Keratinocyte (primary cell): ENCODE results near the gene SLC12A9. TPM values are rescaled to one million over a fixed set of nuclear protein-coding genes. Genes with fewer than 3 reads are reported as not detected.
A peak's percentile ranks its signal among the peaks of the same experiment; 100 is the strongest.

Source experiments
- DNase-seq: peaks from one replicate; pipeline ENCODE4 v3.0.0-alpha.2; 2011; ENCODE audit warnings: low read depth, missing footprints, low spot score
- FAIRE-seq: peaks from 2 replicates; lab custom pipeline; 2011; peaks lifted over from hg19 to GRCh38; lab: Jason Lieb, UNC
- H2AFZ ChIP-seq: 2 replicates; pipeline ENCODE4 v1.6.0; 2012; ENCODE audit warnings: low read length, control low read depth, inconsistent platforms; ENCODE audit not compliant: control insufficient read depth
- H3K27ac ChIP-seq: 2 replicates; pipeline ENCODE4 v1.5.1; 2011; ENCODE audit warnings: low read length; ENCODE audit not compliant: control insufficient read depth, insufficient read depth
- H3K27me3 ChIP-seq: 3 replicates; pipeline ENCODE4 v1.6.0; 2011; ENCODE audit warnings: low read length; ENCODE audit not compliant: control insufficient read depth, insufficient read depth; ENCODE audit errors: extremely low read depth
- H3K36me3 ChIP-seq, 2 experiments: 2 replicates in 1 of 2; 3 replicates in 1 of 2; pipeline ENCODE4 v1.5.1; 2011; ENCODE audit warnings: low read length in 2 of 2, mild to moderate bottlenecking in 1 of 2; ENCODE audit not compliant: control insufficient read depth in 2 of 2, insufficient read depth in 2 of 2; ENCODE audit errors: extremely low read depth in 1 of 2
- H3K4me1 ChIP-seq: 3 replicates; pipeline ENCODE4 v1.5.1; 2011; ENCODE audit warnings: low read length; ENCODE audit not compliant: control insufficient read depth, insufficient read depth; ENCODE audit errors: extremely low read depth
- H3K4me2 ChIP-seq: 3 replicates; pipeline ENCODE4 v1.6.0; 2011; ENCODE audit warnings: low read depth, low read length; ENCODE audit not compliant: control insufficient read depth, insufficient read depth; ENCODE audit errors: extremely low read depth
- H3K4me3 ChIP-seq, 3 experiments: fragments of 200-600 bp in 1 of 3; sonication (generic) in 1 of 3; 2 replicates in 2 of 3; 3 replicates in 1 of 3; pipeline ENCODE4 v1.5.1; 2011 to 2016; ENCODE audit warnings: low read length in 3 of 3, mild to moderate bottlenecking in 3 of 3, control low read depth in 2 of 3, inconsistent platforms in 1 of 3, low read depth in 1 of 3, mixed read lengths in 1 of 3, mixed run types in 1 of 3, moderate library complexity in 1 of 3; ENCODE audit not compliant: control insufficient read depth in 2 of 3, insufficient read depth in 2 of 3; ENCODE audit errors: extremely low read depth in 1 of 3
- H3K79me2 ChIP-seq: 2 replicates; pipeline ENCODE4 v1.6.0; 2012; ENCODE audit warnings: low read length; ENCODE audit not compliant: control insufficient read depth, insufficient read depth
- H3K9ac ChIP-seq: 3 replicates; pipeline ENCODE4 v1.6.0; 2011; ENCODE audit warnings: low read length; ENCODE audit not compliant: control insufficient read depth, insufficient read depth; ENCODE audit errors: extremely low read depth
- H3K9me1 ChIP-seq: 3 replicates; pipeline ENCODE4 v1.6.0; 2011; ENCODE audit warnings: low read length; ENCODE audit not compliant: control insufficient read depth, insufficient read depth; ENCODE audit errors: extremely low read depth
- H3K9me3 ChIP-seq: 2 replicates; pipeline ENCODE4 v1.5.1; 2012; ENCODE audit warnings: low read depth, low read length; ENCODE audit not compliant: control insufficient read depth
- H4K20me1 ChIP-seq: 3 replicates; pipeline ENCODE4 v1.6.0; 2011; ENCODE audit warnings: low read length; ENCODE audit not compliant: control insufficient read depth, insufficient read depth; ENCODE audit errors: extremely low read depth
- CTCF ChIP-seq, 3 experiments: IDR thresholded peaks in 1 of 3; conservative IDR thresholded peaks in 1 of 3; optimal IDR thresholded peaks in 1 of 3; 2 replicates in 2 of 3; 3 replicates in 1 of 3; pipeline versions ENCODE3 to v1.5.1; 2011; ENCODE audit warnings: low read length in 3 of 3, mild to moderate bottlenecking in 3 of 3, moderate library complexity in 2 of 3, control low read depth in 1 of 3, inconsistent platforms in 1 of 3; ENCODE audit not compliant: insufficient read depth in 2 of 3; ENCODE audit errors: extremely low read depth in 1 of 3
- EZH2 ChIP-seq: IDR thresholded peaks from one replicate; pipeline ENCODE4 v1.6.1; 2012; ENCODE audit warnings: inconsistent platforms, mild to moderate bottlenecking, low read length, moderate library complexity
- dilution Hi-C: fragments of 300-500 bp; cut with MboI; formaldehyde crosslinking; loops from one replicate; pipeline ENCODE4 v1.7.0; 2020; ENCODE audit warnings: low sequenced_read_pairs; ENCODE audit not compliant: extremely low pct_ligation_motif_present
- polyA plus RNA-seq, 5 experiments: library from polyadenylated mRNA; depleted of rRNA in 3 of 5; stranded (reverse) in 3 of 5; stranded (forward) in 1 of 5; unstranded in 1 of 5; fragments of >200 nt; gene quantifications; 1 replicate in 1 of 5; 2 replicates in 3 of 5; 3 replicates in 1 of 5; pipeline versions ENCODE4 v1.2.1 to v1.2.3, GENCODE V29; 2011 to 2012; ENCODE audit warnings: missing spikeins in 2 of 5, low read depth in 1 of 5, low replicate concordance in 1 of 5

The SLC12A9 gene
- polyA plus RNA-seq, 1 donor (not counting 4 experiments of a cell fraction or from before 2014, with no cell fraction given) = 19.8 TPM

- H3K4me1 ChIP-seq = peaks cover 36% of the 10 kb centered on the region
These were observed 38.4 kb downstream of the SLC12A9 start for GRCh38 chr7:100890653-100891567.

GRCh38 chr7:100891568-100892247 lies 39.2 kb downstream of the SLC12A9 start:
- Histone ChIP-seq H2AFZ (no peak overlapping the region), H3K4me2 (peak overlapping the region; percentile 83), H3K27ac (peak overlapping the region; percentile 71), H3K36me3 (peaks cover 13 to 20% of the 10 kb centered on the region in 2 experiments), H3K9me1 (no peaks in the 10 kb centered on the region), H3K9ac (no peak overlapping the region), H4K20me1 (peaks cover 2% of the 10 kb centered on the region), H3K4me1 (peaks cover 40% of the 10 kb centered on the region), H3K27me3 (peaks cover 29% of the 10 kb centered on the region), H3K79me2 (peaks cover 24% of the 10 kb centered on the region), H3K4me3 (no peak overlapping the region), H3K9me3 (no peaks in the 10 kb centered on the region)
- TF ChIP-seq EZH2 = no peak
- no peak for TF ChIP-seq CTCF (optimal IDR thresholded peaks at IDR 0.05 in 1 of 3, IDR thresholded peaks at IDR 0.05 in 1 of 3, conservative IDR thresholded peaks at IDR 0.05 in 1 of 3; ENCODE audit: extremely low read depth in 1 of 3, insufficient read depth in 2 of 3, low read length in 3 of 3)
- DNase-seq = peak; percentile 69
- FAIRE-seq = peak; percentile 91
- dilution Hi-C loops = no loop called here

More at GRCh38 chr7:100890653-100891567, 38.4 kb downstream of the SLC12A9 start:
- DNase-seq (no peak), FAIRE-seq (no peak)
- Histone ChIP-seq H3K4me2 (peak overlapping the region; percentile 83), H3K27me3 (peaks cover 21% of the 10 kb centered on the region), H4K20me1 (peaks cover 2% of the 10 kb centered on the region), H3K4me3 (peak overlapping the region; percentile 45 to 65 (median 64)), H3K9ac (peak overlapping the region; percentile 73), H3K9me1 (no peaks in the 10 kb centered on the region), H2AFZ (peak overlapping the region; percentile 40), H3K9me3 (no peaks in the 10 kb centered on the region), H3K27ac (peak overlapping the region; percentile 71), H3K36me3 (peaks cover 19 to 21% of the 10 kb centered on the region in 2 experiments), H3K79me2 (peaks cover 24% of the 10 kb centered on the region)
- TF ChIP-seq EZH2 = no peak
- TF ChIP-seq CTCF (optimal IDR thresholded peaks at IDR 0.05 in 1 of 3, IDR thresholded peaks at IDR 0.05 in 1 of 3, conservative IDR thresholded peaks at IDR 0.05 in 1 of 3; ENCODE audit: extremely low read depth in 1 of 3, insufficient read depth in 2 of 3, low read length in 3 of 3) = no peak
- dilution Hi-C loops = no loop called here
